Measurements from ENCODE around the gene PRKG2. TPM values are rescaled to one million over a fixed set of nuclear protein-coding genes. Genes with fewer than 3 reads are reported as not detected.

PRKG2 gene
- total and polyA plus RNA-seq, 10 of the 15 experiments (the other 5 are each of a cell fraction or from before 2014, with no cell fraction given): not detected

DNA sequence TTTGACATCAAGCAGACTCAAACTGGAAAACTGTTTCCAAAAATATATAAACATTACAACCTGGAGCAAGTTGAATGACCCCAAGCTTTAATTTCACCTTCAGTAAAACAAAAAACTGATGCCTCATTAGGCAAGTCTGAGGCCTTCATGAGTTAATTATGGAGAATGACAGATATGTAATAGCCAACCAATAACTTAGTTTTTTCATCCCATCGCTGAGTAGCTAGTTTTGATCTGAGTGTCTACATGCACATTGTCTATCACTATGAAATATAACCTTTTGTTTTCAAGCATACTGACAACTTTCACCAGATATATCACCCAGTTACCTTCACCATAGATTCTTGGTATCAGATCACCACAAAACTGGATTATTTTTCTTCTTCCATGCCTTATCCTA, 16.4 kb downstream of the PRKG2 start:
- Histone ChIP-seq H3K9ac (ENCODE audit: control insufficient read depth, insufficient read depth, low read length) (no peak overlapping the region), H4K20me1 (ENCODE audit: control insufficient read depth, insufficient read depth) (no peaks in the 10 kb centered on the region), H3K27ac (ENCODE audit: control insufficient read depth, insufficient read depth) (no peak overlapping the region), H2AFZ (ENCODE audit: control insufficient read depth, low read depth, low read length) (no peak overlapping the region), H3K9me3 (replicated peaks; ENCODE audit: control insufficient read depth, insufficient read depth, low read length) (no peaks in the 10 kb centered on the region), H3K79me2 (ENCODE audit: control insufficient read depth, insufficient read depth, low read length) (no peaks in the 10 kb centered on the region), H3K4me3 (no peak overlapping the region), H3K27me3 (replicated peaks in 1 of 2; ENCODE audit: control insufficient read depth in 2 of 2, insufficient read depth in 2 of 2, low read length in 1 of 2) (no peaks in the 10 kb centered on the region), H3K36me3 (ENCODE audit: control insufficient read depth in 2 of 2, insufficient read depth in 2 of 2, low read length in 1 of 2) (no peaks in the 10 kb centered on the region), H3K4me2 (ENCODE audit: control insufficient read depth, insufficient read depth) (no peak overlapping the region), H3K4me1 (ENCODE audit: control insufficient read depth, insufficient read depth, low read length) (no peaks in the 10 kb centered on the region)
- ChIA-PET CTCF (no interaction called here), RAD21 (ENCODE audit: unreplicated experiment) (no interaction called here), POLR2A (no interaction called here), SMC1A (ENCODE audit: uncharacterized antibody, unreplicated experiment) (no interaction called here)
- 0% methylated on average over 1 of the region's 1 CpG for WGBS (ENCODE audit: insufficient coverage, insufficient replicate concordance, low lambda C conversion rate, missing lambda C conversion rate)
- FAIRE-seq (peak; percentile 62), DNase-seq (ENCODE audit: low read depth, low spot score) (no peak), ATAC-seq (no peak)
- in situ Hi-C loops (cut with MboI): no loop called here
- no peak for TF ChIP-seq ZNF622 (IDR thresholded peaks at IDR 0.05)
- no peak for TF ChIP-seq CHD1 (IDR thresholded peaks at IDR 0.05; ENCODE audit: low read depth, low read length)
- TF ChIP-seq FOS (IDR thresholded peaks at IDR 0.05; ENCODE audit: borderline replicate concordance, extremely low read depth, insufficient read length): no peak
- TF ChIP-seq ETV6 (conservative IDR thresholded peaks at IDR 0.05 in 1 of 2, IDR thresholded peaks at IDR 0.05 in 1 of 2; ENCODE audit: borderline replicate concordance in 1 of 2, low read depth in 1 of 2): no peak
- TF ChIP-seq, protein P1, sequence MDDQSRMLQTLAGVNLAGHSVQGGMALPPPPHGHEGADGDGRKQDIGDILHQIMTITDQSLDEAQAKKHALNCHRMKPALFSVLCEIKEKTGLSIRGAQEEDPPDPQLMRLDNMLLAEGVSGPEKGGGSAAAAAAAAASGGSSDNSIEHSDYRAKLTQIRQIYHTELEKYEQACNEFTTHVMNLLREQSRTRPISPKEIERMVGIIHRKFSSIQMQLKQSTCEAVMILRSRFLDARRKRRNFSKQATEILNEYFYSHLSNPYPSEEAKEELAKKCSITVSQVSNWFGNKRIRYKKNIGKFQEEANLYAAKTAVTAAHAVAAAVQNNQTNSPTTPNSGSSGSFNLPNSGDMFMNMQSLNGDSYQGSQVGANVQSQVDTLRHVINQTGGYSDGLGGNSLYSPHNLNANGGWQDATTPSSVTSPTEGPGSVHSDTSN (IDR thresholded peaks at IDR 0.05; ENCODE audit: insufficient replicate concordance, low read depth, low read length): no peak
- TF ChIP-seq KAT2A (conservative IDR thresholded peaks at IDR 0.05; ENCODE audit: control insufficient read depth, low read depth, low read length): no peak
- TF ChIP-seq TCF7 (IDR thresholded peaks at IDR 0.05; ENCODE audit: borderline replicate concordance): no peak
- TF ChIP-seq, protein P2, sequence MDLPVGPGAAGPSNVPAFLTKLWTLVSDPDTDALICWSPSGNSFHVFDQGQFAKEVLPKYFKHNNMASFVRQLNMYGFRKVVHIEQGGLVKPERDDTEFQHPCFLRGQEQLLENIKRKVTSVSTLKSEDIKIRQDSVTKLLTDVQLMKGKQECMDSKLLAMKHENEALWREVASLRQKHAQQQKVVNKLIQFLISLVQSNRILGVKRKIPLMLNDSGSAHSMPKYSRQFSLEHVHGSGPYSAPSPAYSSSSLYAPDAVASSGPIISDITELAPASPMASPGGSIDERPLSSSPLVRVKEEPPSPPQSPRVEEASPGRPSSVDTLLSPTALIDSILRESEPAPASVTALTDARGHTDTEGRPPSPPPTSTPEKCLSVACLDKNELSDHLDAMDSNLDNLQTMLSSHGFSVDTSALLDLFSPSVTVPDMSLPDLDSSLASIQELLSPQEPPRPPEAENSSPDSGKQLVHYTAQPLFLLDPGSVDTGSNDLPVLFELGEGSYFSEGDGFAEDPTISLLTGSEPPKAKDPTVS (IDR thresholded peaks at IDR 0.05; ENCODE audit: low read depth, low read length): no peak
- no peak for TF ChIP-seq CBX3 (IDR thresholded peaks at IDR 0.05; ENCODE audit: borderline replicate concordance, low read depth)
- no peak for TF ChIP-seq DPF2 (IDR thresholded peaks at IDR 0.05)
- no peak for TF ChIP-seq POU2F2 (IDR thresholded peaks at IDR 0.05; ENCODE audit: borderline replicate concordance, low read depth, low read length)
- no peak for TF ChIP-seq PAX8 (IDR thresholded peaks at IDR 0.05)
- no peak for TF ChIP-seq RCOR1 (conservative IDR thresholded peaks at IDR 0.05; ENCODE audit: low read depth, low read length)
- no peak for TF ChIP-seq JUND (IDR thresholded peaks at IDR 0.05; ENCODE audit: low read depth, low read length)
- no peak for TF ChIP-seq RAD51 (IDR thresholded peaks at IDR 0.05)
- no peak for TF ChIP-seq NBN (IDR thresholded peaks at IDR 0.05)
- no peak for TF ChIP-seq CREM (IDR thresholded peaks at IDR 0.05; ENCODE audit: low read depth)
- no peak for TF ChIP-seq EGR1 (IDR thresholded peaks at IDR 0.05; ENCODE audit: borderline replicate concordance in 1 of 2, low read depth in 2 of 2, low read length in 2 of 2)
- TF ChIP-seq ZBTB4 (CRISPR knock-in tag; IDR thresholded peaks at IDR 0.05): no peak
- BruUV-seq (replicated peaks): no TSS peak
- intact Hi-C loops (cut with micrococcal nuclease; ENCODE audit: unreplicated experiment): no loop called here
